GM19328 (cell line): Measurements from ENCODE around the gene PRPF6.
"Not testable (repeated sequence)": the region's sequence is repeated elsewhere in the genome, so short reads cannot be mapped to it uniquely, and the experiment has no call there.

ENCODE experiments used
- ATAC-seq: cut with Tn5 transposase; IDR thresholded peaks from one replicate; pipeline ENCODE4 v1.9.1; 2021; ENCODE audit warnings: mild to moderate bottlenecking, moderate library complexity; ENCODE audit not compliant: unreplicated experiment

The PRPF6 gene

DNA sequence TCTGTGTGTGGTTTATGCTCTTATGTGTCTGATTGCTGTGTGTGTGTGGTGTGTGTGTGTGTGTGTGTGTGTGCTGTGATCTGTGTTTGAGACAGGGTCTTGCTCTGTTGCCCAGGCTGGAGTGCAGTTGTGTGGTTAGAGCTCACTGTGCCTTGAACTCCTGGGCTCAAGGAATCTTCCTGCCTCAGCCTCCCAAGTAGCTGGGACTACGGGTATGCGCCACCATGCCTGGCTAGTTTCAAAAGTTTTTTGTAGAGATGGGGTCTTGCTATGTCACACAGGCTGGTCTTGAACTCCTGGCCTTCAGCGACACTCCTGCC lies 7.8 kb upstream of the PRPF6 start:
- ATAC-seq = no peak

DNA sequence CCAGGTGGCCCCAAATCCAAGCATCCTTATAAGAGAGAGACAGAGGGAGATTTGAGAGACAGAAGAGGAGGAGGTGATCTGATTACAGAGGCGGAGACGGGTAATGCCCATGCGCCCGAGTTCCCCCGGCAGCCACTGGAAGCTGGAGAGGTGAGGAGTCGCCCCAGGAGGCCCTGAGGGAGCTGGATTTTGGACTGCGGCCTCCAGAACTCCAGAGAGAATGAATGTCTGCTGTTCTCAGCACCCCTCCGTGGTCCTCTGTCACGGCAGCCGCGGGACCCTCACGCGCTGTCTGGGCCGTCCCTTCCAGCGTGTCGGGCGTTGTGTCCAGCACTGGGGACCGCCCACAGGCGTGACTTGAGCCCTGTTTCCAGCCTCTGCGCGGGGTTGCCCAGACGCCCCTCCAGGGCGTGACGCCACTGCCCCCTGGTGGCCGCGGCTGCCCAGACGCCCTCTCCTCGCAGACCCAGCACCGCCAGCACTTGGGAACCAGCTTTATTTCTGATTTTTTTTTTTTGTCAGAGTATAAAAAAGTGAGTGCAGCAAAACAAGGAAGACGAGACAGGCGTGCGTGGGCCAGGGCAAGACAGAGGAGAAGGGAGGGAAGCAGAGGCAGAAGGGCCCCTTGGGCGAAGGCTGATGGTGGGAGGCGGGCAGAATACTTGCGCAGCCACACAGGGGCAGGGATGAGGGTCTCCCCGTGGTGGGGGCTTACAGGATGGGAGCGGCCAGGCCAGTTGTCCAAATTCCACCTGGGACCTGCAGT lies 7.1 kb upstream of the PRPF6 start:
- no peak for ATAC-seq

DNA sequence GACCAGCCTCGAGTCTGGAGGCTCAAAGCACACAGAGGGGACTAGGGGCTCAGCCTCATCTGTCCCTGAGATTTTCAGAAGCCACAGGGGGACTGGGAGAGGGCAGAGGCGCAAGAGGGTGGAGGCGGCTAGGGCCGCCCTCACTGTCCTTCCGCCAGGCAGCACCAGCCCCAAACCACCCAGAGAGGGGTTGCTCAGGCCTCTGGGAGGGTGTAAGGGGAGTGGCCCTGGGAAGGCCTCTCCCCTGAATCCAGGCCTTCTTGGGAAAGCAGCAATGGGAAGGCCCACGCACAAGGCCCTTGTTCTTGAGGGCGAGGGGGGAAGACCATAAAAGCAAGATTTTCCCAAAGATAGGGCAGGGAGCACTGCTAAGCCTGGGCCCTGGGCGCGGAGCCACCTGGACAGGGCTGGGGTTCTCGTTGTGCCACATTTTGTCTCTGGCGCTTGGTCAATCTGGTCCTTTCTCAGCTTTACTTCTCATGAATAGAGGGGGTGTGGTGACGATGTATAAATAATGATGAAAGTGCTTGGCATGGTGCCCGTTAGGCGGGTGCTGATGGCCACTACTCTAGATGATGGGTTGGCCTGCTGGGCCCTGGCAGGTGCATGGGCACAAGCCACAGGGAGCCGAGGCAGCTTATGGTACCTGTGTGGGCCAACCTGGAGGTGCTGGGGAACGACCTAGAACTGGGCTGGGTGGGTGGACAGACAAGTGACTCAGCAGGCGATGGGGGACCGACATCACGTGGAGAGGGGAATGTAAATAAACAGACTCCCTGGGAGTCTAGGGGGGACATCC lies 6.3 kb upstream of the PRPF6 start:
- no peak for ATAC-seq

DNA sequence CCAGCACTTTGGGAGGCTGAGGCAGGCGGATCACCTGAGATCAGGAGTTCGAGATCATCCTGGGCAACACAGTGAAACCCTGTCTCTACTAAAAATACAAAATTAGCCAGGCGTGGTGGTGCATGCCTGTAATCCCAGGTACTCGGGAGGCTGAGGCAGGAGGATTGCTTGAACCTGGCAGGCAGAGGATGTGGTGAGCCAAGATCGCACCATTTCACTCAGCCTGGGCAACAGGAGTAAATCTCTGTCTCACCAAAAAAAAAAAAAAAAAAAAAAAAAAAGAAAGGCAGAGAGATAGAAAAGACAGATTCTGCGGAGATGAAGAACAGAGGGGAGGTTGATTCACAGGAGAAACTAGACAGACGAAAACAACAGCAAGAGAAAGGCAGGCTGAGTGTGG lies 4.4 kb upstream of the PRPF6 start:
- not testable (repeated sequence) for ATAC-seq

DNA sequence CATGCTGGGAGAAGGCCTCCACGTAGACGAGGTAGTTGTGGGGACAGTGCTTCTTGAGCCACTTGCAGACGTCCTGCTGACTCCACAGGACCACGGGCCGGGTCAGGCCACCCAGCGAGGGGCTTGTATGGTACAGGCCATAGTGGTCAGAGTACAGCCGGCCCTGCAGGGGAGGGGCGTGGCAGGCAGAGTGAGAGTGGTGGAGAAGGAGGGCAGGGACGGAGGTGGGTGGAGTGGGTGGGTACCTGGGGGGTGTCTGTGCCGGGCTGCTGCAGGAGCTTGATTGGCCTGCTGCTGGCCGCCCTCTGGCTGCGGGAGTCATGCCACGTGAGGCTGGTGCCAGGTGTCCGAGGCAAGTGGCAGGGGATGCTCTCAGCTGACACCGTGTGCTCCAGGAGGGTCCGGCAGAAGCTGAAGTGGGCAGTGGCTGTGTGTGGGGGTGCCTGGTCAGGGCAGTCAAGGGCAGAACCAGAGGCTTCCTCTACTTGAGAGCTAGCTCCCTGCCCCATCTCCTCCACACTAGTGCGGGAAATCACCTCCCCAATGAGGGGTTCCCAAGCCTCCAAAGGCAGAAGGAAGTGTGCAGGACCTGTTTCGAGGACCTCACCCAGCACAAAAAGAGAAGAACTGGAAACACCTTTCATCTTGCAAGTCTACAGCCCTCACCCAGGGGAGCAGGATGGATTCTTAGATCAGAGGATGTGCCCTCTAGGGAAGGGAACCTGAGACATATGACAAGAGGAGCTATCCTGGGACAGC lies 3.8 kb upstream of the PRPF6 start:
- no peak for ATAC-seq

DNA sequence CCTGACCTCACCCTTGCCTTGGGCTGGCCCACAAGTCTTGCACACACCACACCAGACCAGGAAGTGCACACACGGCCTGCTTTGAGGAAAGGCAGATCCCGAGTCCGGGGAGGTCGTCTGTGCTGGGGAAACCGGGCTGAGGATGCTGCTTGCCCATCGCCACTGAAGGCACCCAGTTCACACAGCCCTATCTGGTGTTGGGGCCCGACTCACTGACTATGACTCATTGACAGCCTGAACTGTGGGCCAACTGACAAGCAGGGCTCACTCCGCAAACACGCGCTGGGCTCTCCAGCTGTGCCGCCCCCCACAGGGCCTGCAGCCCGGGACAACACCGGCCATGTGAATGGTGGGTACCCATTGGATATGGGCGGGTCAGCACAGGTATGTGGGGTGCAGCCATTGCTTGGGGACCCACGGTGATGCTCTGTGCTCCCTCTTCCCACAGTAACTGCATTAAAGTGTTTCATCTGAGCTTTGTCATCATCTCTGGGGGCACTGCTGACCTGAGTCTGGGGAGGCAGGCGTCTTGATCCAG lies 3.1 kb upstream of the PRPF6 start:
- no peak for ATAC-seq

DNA sequence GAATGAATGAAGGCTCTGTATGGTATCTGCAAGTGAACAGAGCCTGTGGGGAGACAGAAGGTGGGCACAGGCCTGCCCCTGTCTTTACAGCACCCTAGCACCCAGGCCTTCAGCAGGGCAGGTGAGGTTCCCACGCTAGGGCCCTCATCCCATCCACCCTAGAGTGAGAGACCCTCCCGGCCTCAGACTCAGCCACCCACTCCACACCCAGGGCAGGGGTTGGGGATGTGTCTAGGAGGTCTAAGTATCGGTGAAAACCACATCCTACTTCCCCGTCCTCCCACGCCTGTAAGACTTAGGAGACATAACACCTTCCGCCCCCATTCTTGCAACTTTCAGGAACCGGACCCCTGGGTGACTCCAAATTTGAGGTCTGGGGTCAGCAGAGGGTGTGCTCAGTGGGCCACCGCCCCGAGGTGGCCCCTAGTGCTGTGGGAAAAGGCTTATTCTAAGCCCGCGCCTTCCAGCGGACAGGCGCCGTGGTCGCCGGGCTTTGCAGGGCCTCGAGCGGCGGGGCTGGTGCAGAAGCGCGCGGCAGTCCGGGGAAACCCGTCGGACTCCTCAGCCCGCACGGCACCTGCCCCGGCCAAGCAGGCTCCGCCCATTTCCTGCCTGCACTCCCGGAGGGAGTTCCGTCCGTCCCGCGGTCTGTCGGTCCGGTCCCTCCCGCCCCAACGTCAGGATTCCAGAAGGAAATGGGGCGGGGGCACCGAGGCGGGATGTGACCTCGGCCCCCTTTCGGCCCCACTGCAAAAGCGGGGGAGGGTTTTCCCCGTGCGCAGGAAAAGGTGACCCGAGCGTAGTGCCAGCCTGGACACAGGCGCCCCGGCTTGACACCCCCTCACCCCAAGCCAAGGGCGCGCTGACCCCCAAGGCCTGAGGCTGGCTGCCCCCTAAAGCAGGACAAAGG lies 2.4 kb upstream of the PRPF6 start:
- ATAC-seq = no peak

DNA sequence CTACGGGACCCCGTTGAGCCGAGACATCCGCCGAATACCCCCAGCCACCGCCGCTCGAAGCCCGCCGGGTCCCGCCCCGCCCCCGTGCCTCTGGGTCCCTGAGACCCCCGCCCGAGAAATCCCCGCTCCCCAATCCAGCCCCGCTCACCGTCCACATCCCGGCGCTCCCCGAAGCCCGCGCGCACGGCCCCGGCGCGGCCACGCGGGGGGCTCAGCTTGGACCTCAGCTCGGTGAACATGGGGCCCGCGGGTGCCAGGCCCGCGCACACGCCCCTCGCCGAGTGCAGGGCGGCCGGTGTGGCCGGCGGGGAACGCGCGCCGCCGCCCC lies 1.7 kb upstream of the PRPF6 start:
- no peak for ATAC-seq

DNA sequence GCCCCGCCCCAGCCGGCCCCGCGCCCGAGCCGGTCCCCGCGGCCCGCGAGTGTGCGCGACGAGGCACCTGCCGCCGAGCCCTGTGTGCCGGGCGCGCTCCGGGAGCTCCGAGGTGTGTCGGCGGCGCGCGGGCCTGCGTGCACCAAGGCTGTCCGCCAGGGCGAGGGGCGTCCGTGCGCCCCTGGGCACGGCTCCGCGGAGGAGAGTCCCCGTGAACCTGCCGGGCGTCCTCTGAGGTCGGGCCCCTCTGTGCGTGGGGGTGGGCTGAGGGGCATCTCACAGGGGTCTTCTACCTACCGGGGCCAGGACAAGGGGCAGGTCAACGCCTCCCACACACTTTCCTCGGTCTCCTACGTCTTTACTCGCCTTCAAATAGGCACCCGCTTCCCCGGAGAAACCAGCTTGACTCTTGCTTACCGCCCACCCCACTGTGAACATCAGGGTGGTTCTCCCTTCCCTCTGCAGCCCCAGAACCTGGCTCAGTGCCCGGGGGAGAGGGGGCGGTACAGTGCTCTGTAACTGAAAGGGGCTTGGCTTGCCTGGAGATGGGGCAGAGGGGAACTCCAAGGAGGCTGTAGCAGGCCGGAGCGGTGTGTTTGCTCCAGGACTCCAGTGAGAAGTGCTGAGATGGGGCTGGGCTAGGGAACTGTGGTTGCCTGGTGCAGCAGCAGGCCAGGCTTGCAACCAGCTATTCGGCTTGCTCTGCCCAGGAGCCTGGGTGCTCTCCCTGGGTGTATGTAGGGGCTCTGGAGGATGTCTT lies 1.2 kb upstream of the PRPF6 start, which contains the start of gene SAMD10:
SAMD10 (minus strand) TSS at position 86 of the 760 bp plus-strand sequence. CDS start 175 bp downstream, outside the sequence.
- no peak for ATAC-seq

DNA sequence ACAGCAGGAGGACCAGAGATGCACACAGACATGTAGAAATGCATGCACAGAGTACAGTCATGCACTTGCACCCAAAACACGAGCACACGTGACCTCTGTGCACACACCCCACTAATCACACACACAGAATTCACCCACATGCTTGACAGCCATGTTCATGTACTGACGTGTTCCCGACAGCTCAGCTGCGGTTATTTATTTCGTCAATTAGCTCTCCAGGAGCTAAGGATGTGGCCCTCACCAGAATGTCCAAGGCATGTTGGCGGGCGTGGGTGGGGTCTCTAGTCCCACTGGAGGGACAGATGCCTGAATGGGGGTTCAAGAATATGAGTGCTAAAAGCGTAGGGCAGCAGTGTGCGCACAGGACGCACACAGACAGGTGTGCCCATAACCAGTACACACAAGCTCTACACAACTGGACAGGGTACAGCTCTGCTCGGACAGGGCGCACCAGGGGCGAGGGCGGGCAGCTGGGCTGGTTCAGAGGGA lies 571 bp upstream of the PRPF6 start:
- peak; percentile 2 for ATAC-seq

DNA sequence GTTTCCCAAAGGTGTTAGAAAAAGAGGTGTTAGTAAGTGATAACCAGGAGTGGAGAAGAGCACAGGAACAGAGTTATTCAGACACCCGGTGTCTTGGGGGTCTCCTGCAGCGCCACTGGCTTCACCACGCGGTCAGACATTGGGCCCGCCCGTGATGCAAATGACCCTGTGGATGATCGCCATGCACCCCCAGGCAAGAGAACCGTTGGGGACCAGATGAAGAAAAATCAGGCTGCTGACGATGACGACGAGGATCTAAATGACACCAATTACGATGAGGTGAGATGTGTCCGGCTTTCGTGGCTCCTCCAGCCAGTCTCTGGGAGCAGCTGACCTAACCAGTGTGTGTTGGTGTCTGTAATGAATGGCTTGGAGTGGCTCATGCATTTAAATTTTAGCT lies 2.0 kb downstream of the PRPF6 start:
- no peak for ATAC-seq

DNA sequence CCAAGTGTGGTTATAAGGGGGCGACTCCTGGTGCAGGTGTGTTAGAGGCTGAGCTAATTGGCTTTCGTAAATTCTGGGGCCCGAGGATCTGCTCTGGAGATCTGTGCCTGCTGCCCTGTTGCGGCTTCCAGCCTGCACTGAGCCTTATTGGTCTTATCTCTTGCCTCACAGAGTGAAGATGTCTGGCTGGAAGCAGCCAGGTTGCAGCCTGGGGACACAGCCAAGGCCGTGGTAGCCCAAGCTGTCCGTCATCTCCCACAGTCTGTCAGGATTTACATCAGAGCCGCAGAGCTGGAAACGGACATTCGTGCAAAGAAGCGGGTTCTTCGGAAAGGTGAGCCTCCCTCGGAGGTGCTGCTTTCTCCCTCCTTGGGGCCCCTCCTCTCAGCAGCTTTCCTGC lies 20.0 kb downstream of the PRPF6 start:
- ATAC-seq = no peak

DNA sequence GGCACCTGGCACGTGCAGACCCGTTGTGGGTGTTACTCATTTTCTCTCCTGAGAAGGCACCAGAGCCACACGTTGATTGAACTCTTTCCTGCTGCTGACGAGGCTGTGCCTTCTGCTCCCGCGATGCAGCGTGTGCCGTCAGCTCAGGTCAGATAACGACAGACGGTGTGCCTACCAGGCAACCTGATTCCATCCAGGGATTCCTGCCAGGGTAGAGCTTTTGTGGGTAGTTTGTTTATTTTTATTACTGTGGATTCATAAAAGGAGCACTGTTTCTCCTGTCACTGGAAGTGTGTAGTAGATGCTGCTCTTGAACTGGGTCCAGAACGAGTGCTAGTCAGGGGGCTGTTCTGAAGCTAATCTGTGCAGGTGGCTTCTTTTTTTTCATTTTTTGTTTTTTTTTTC lies 20.7 kb downstream of the PRPF6 start:
- ATAC-seq = no peak

DNA sequence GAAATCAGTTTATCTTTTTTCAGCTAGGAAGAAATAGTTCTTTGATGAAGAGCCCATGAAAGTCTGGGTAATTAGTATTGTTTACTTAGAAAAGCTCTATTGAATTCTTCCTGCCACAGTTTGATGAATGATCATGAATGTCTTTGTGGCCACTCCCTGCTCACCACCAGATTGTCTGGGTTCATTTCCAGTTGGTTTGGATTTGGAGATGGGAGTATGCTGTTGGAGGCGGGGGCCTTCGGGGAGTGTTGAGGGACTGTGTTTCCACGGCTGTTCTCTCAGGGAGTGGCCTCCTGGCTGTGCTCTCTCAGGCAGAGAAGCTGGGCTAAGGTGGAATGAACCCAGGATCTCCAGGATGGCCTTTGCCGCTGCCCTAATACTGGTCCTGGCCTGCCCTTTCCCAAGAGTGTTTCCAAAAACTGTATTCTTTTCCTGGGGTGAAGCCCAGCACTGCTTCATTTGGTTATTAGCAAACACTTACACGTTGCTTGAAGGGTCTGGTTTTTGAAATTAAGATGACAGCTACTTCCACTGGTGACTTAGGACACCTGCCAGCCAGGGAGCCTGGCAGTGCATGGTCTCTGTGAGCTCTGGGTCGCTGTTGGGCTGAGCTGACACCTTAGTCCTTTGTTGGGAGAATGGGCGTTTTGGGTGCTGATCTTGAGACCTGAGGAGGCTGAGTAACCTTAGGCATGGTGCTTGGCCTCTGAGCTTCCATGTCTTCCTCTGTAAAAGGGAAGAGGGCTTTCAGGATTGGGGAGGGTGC lies 23.2 kb downstream of the PRPF6 start:
- ATAC-seq = no peak

DNA sequence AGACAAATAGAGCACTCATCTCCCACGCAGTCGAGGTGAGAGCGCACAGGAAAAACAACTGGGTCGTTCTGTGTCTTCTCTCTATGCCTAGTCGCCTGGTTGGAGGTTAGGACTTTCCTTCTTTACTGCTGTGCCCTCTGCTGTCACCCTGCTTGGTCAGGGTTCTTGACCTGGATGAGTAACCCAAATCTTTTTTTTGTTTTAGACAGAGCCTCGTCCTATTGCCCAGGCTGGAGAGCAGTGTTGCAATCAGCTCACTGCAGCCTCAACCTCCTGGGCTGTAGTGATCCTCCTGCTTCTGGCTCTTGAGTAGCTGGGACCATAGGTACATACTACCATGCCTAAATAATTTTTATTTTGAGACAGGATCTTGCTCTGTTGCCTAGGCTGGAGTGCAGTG lies 24.5 kb downstream of the PRPF6 start:
- ATAC-seq = no peak

DNA sequence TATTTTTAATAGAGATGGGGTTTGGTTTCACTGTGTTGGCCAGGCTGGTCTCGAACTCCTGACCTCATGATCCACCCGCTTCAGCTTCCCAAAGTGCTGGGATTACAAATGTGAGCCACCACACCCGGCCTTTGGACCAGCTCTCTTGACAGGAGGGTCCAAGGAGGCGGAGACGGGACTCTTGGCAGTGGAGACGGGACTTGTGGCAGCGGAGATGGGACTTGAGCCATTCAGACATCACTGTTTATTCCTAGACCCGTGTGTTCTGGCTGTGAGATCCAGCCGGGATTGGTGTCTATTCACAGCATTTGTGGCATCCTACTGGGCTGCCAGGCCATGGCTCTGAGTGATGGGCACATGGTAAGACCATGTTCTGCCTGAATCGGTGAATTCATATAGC lies 25.6 kb downstream of the PRPF6 start:
- no peak for ATAC-seq

DNA sequence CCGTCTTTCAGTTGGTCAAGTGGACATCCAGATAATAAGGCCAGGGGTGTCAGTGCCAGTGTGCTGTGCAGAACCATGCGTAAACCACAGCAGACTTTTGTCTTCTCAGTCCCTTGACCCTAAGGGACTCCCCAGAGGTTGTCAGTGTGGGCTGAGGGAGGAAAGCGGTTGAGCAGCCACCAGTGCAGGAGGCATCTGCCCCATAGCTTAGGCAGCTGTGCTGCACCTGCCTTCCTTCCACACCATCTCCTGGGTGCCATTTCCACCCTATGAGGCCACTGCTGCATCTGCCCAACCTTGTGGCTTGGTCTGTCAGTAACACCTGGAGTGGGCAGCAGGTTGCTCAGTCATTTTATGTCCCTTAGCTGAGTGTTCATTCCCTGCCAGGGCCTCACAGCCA lies 26.0 kb downstream of the PRPF6 start:
- ATAC-seq = no peak

DNA sequence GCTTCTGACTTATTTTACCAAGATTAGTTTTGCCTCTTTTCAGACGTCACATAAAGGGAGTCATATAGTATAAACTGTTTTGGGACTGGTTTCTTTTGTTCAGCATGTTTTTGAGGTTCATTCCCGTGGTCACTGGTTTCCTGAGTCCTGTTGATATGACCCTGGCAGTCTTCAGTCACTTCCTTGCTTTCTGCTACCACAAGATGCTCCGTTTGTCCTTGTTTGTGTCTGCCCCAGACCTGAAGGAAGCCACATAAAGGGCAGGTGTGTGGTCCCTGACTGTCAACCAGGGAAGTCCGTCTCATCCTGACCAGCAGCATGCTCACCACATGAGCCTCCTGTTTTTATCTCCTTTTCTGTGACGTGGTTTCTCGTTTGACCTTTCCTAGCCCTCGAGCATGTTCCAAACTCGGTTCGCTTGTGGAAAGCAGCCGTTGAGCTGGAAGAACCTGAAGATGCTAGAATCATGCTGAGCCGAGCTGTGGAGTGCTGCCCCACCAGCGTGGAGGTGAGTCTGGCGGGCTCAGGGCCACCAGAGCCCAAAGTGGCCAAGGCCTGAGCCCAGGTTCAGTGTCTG lies 29.0 kb downstream of the PRPF6 start:
- ATAC-seq = no peak
